CD8-positive, alpha-beta memory T cell (primary cell): Measurements from ENCODE around the gene TMEM18. TPM values are rescaled to one million over a fixed set of nuclear protein-coding genes. Genes with fewer than 3 reads are reported as not detected.

Experiments used
- CTCF ChIA-PET: fragments of 350-600 bp; sonication (Branson Sonifier 250); formaldehyde crosslinking; loops from one replicate; lab custom pipeline; 2021; ENCODE audit warnings: antibody characterized with exemption; lab: Charles Lee
- POLR2A ChIA-PET: fragments of 350-600 bp; sonication (Branson Sonifier 250); formaldehyde crosslinking; loops from one replicate; lab custom pipeline; 2021; ENCODE audit warnings: antibody characterized with exemption; lab: Charles Lee
- DNase-seq, 5 donors: peaks; one replicate each; pipeline versions ENCODE4 v3.0.0 to v3.0.0-alpha.2; 2020 to 2022; ENCODE audit warnings: mixed read lengths in 1 of 5
- H3K27ac ChIP-seq: one replicate; pipeline ENCODE4 v1.7.0; 2013; ENCODE audit warnings: low read depth, mild to moderate bottlenecking, low read length, moderate library complexity
- H3K27me3 ChIP-seq: 2 replicates; pipeline ENCODE4 v1.7.0; 2013; ENCODE audit warnings: low read length, mild to moderate bottlenecking; ENCODE audit not compliant: insufficient read depth, poor library complexity, severe bottlenecking
- H3K36me3 ChIP-seq: 2 replicates; pipeline ENCODE4 v1.7.0; 2013; ENCODE audit warnings: mild to moderate bottlenecking, low read length, moderate library complexity; ENCODE audit not compliant: insufficient read depth
- H3K4me1 ChIP-seq: 2 replicates; pipeline ENCODE4 v1.7.0; 2013; ENCODE audit warnings: mild to moderate bottlenecking, low read length, moderate library complexity; ENCODE audit not compliant: insufficient read depth
- H3K4me3 ChIP-seq: 2 replicates; pipeline ENCODE4 v1.7.0; 2013; ENCODE audit warnings: mild to moderate bottlenecking, low read length
- H3K9me3 ChIP-seq: 2 replicates; pipeline ENCODE4 v1.7.0; 2013; ENCODE audit warnings: mild to moderate bottlenecking, low read length
- H3K27ac Mint-ChIP-seq, 8 donors: one replicate each; pipeline ENCODE4 v1.8.0; 2020 to 2021; ENCODE audit warnings: mixed read lengths in 8 of 8, mild to moderate bottlenecking in 6 of 8, inconsistent platforms in 3 of 8, moderate library complexity in 3 of 8
- H3K27me3 Mint-ChIP-seq, 2 donors: one replicate each; pipeline ENCODE4 v1.8.0; 2020 to 2021; ENCODE audit warnings: mixed read lengths in 2 of 2, mild to moderate bottlenecking in 1 of 2, moderate library complexity in 1 of 2
- H3K36me3 Mint-ChIP-seq, 3 donors: one replicate each; pipeline ENCODE4 v1.8.0; 2020 to 2021; ENCODE audit warnings: mixed read lengths in 3 of 3, inconsistent platforms in 1 of 3, mild to moderate bottlenecking in 1 of 3
- H3K4me1 Mint-ChIP-seq, 3 donors: one replicate each; pipeline ENCODE4 v1.8.0; 2020 to 2021; ENCODE audit warnings: mixed read lengths in 3 of 3, inconsistent platforms in 1 of 3, mild to moderate bottlenecking in 1 of 3
- H3K4me3 Mint-ChIP-seq, 7 donors: one replicate each; pipeline ENCODE4 v1.8.0; 2020 to 2021; ENCODE audit warnings: mixed read lengths in 7 of 7, mild to moderate bottlenecking in 6 of 7, moderate library complexity in 4 of 7, inconsistent platforms in 2 of 7
- H3K9me3 Mint-ChIP-seq, 5 donors: one replicate each; pipeline ENCODE4 v1.8.0; 2020 to 2022; ENCODE audit warnings: mixed read lengths in 5 of 5, mild to moderate bottlenecking in 3 of 5, moderate library complexity in 2 of 5, inconsistent platforms in 1 of 5
- polyA plus RNA-seq: library from polyadenylated mRNA; unstranded; fragments of 300-500 nt; fragmentation: Illumina TruSeq; gene quantifications from one replicate; pipeline ENCODE4 v1.2.3, GENCODE V29; 2021
- total RNA-seq, 2 experiments: library from RNA; stranded (reverse); gene quantifications; one replicate each; pipeline ENCODE4 v1.2.3, GENCODE V29; 2021

Gene TMEM18
- total and polyA plus RNA-seq, 3 experiments from 2014 or later, result 20.7 to 23.3 (median 22.2) TPM

- DNase-seq, result no peak
These were observed 37.5 kb downstream of the TMEM18 start for GRCh38 chr2:639703-640102.

GRCh38 chr2:637804-638203, 39.4 kb downstream of the TMEM18 start:
- H3K4me1 ChIP-seq, result no peaks in the 10 kb centered on the region
- H3K27me3 ChIP-seq, result no peaks in the 10 kb centered on the region
- no peaks in the 10 kb centered on the region for H3K9me3 Mint-ChIP-seq
- H3K27ac ChIP-seq, result no peak overlapping the region
- ChIA-PET CTCF (interaction anchor here (1.3 to 2.7 kb wide), 7 partner anchors 11 to 391 kb away, joined by 3 to 12 read pairs (median 4); no protein-coding TSS in a partner anchor), POLR2A (no interaction called here)
- no peaks in the 10 kb centered on the region for H3K9me3 ChIP-seq
- peaks cover 4 to 21% of the 10 kb centered on the region in 2 donors for H3K27me3 Mint-ChIP-seq
- H3K27ac Mint-ChIP-seq, result peak overlapping the region in 1 of 8 donors; percentile 33
- no peaks in the 10 kb centered on the region for H3K36me3 Mint-ChIP-seq
- peaks cover 3 to 6% (median 5%) of the 10 kb centered on the region in 3 donors for H3K4me1 Mint-ChIP-seq
- peak overlapping the region in 2 of 7 donors; percentile 3 to 4 for H3K4me3 Mint-ChIP-seq
- DNase-seq, result no peak
- no peak overlapping the region for H3K4me3 ChIP-seq
- H3K36me3 ChIP-seq, result no peaks in the 10 kb centered on the region

More at GRCh38 chr2:639703-640102, 37.5 kb downstream of the TMEM18 start:
- Mint-ChIP-seq H3K27ac (no peak overlapping the region), H3K27me3 (peaks cover 8 to 32% of the 10 kb centered on the region in 2 donors), H3K4me3 (no peak overlapping the region), H3K9me3 (no peaks in the 10 kb centered on the region), H3K4me1 (peaks cover 3 to 6% (median 5%) of the 10 kb centered on the region in 3 donors), H3K36me3 (no peaks in the 10 kb centered on the region)
- H3K9me3 ChIP-seq, result no peaks in the 10 kb centered on the region
- no peak overlapping the region for H3K27ac ChIP-seq
- H3K4me1 ChIP-seq, result no peaks in the 10 kb centered on the region
- H3K4me3 ChIP-seq, result no peak overlapping the region
- H3K36me3 ChIP-seq, result no peaks in the 10 kb centered on the region
- POLR2A ChIA-PET, result no interaction called here
- H3K27me3 ChIP-seq, result no peaks in the 10 kb centered on the region
- CTCF ChIA-PET, result no interaction called here

- Histone ChIP-seq H3K4me3 (no peak overlapping the region), H3K4me1 (no peaks in the 10 kb centered on the region), H3K36me3 (no peaks in the 10 kb centered on the region), H3K27me3 (no peaks in the 10 kb centered on the region), H3K9me3 (no peaks in the 10 kb centered on the region), H3K27ac (no peak overlapping the region)
- peaks cover 4 to 16% of the 10 kb centered on the region in 2 donors for H3K27me3 Mint-ChIP-seq
- peaks cover 3 to 6% (median 5%) of the 10 kb centered on the region in 3 donors for H3K4me1 Mint-ChIP-seq
- ChIA-PET POLR2A (no interaction called here), CTCF (interaction anchor here (0.9 to 2.7 kb wide), 9 partner anchors 8 to 393 kb away, joined by 3 to 12 read pairs (median 4); no protein-coding TSS in a partner anchor)
- no peak overlapping the region for H3K27ac Mint-ChIP-seq
- no peaks in the 10 kb centered on the region for H3K9me3 Mint-ChIP-seq
- DNase-seq, result no peak
- no peaks in the 10 kb centered on the region for H3K36me3 Mint-ChIP-seq
- H3K4me3 Mint-ChIP-seq, result peak overlapping the region in 4 of 7 donors; percentile 21 to 86 (median 66)
These were observed 39.8 kb downstream of the TMEM18 start for GRCh38 chr2:637406-637776.

- Histone ChIP-seq H3K36me3 (no peaks in the 10 kb centered on the region), H3K27me3 (no peaks in the 10 kb centered on the region), H3K27ac (no peak overlapping the region), H3K9me3 (no peaks in the 10 kb centered on the region), H3K4me3 (peak overlapping the region; percentile 64), H3K4me1 (no peaks in the 10 kb centered on the region)
- Mint-ChIP-seq H3K36me3 (no peaks in the 10 kb centered on the region), H3K4me3 (peak overlapping the region; percentile 49 to 87 (median 80)), H3K27me3 (peaks cover 4 to 16% of the 10 kb centered on the region in 2 donors), H3K9me3 (no peaks in the 10 kb centered on the region), H3K27ac (peak overlapping the region in 3 of 8 donors; percentile 47 to 85 (median 71)), H3K4me1 (peaks cover 3 to 6% (median 5%) of the 10 kb centered on the region in 3 donors)
- ChIA-PET POLR2A (no interaction called here), CTCF (interaction anchor here (0.6 to 2.7 kb wide), 13 partner anchors 9 to 452 kb away, joined by 3 to 21 read pairs (median 3); no protein-coding TSS in a partner anchor)
- peak; percentile 37 to 60 (median 49) for DNase-seq
These were observed 40.4 kb downstream of the TMEM18 start for GRCh38 chr2:636641-637405.

- POLR2A ChIA-PET, result no interaction called here
- H3K4me3 Mint-ChIP-seq, result peak overlapping the region in 4 of 7 donors; percentile 38 to 84 (median 60)
- no peak overlapping the region for H3K27ac ChIP-seq
- no peak overlapping the region for H3K27ac Mint-ChIP-seq
- no peaks in the 10 kb centered on the region for H3K9me3 Mint-ChIP-seq
- no peaks in the 10 kb centered on the region for H3K9me3 ChIP-seq
- peaks cover 3 to 6% (median 5%) of the 10 kb centered on the region in 3 donors for H3K4me1 Mint-ChIP-seq
- H3K4me3 ChIP-seq, result peak overlapping the region; percentile 64
- peaks cover 1 to 12% of the 10 kb centered on the region in 2 donors for H3K27me3 Mint-ChIP-seq
- no peaks in the 10 kb centered on the region for H3K4me1 ChIP-seq
- H3K36me3 ChIP-seq, result no peaks in the 10 kb centered on the region
- CTCF ChIA-PET, result interaction anchor here (0.6 to 2.7 kb wide), 16 partner anchors 9 to 617 kb away, joined by 3 to 21 read pairs (median 3); no protein-coding TSS in a partner anchor
- no peak for DNase-seq
- H3K36me3 Mint-ChIP-seq, result no peaks in the 10 kb centered on the region
- no peaks in the 10 kb centered on the region for H3K27me3 ChIP-seq
These were observed 41.3 kb downstream of the TMEM18 start for GRCh38 chr2:635687-636621.

- H3K4me3 ChIP-seq, result no peak overlapping the region
- ChIA-PET CTCF (interaction anchor here (1.0 to 2.2 kb wide), 4 partner anchors 10 to 616 kb away, joined by 3 to 21 read pairs (median 3); no protein-coding TSS in a partner anchor), POLR2A (no interaction called here)
These were observed 42.4 kb downstream of the TMEM18 start for GRCh38 chr2:634636-635388.

GRCh38 chr2:634041-634440, 43.2 kb downstream of the TMEM18 start:
- H3K27ac ChIP-seq, result no peak overlapping the region
- no peaks in the 10 kb centered on the region for H3K9me3 Mint-ChIP-seq
- CTCF ChIA-PET, result no interaction called here
- H3K4me3 ChIP-seq, result no peak overlapping the region
- H3K9me3 ChIP-seq, result no peaks in the 10 kb centered on the region
- no peak overlapping the region for H3K4me3 Mint-ChIP-seq
- H3K4me1 ChIP-seq, result no peaks in the 10 kb centered on the region
- H3K36me3 ChIP-seq, result no peaks in the 10 kb centered on the region
- H3K36me3 Mint-ChIP-seq, result no peaks in the 10 kb centered on the region
- H3K27me3 ChIP-seq, result no peaks in the 10 kb centered on the region
- no peak for DNase-seq
- POLR2A ChIA-PET, result no interaction called here
- peaks cover 1 to 12% of the 10 kb centered on the region in 2 donors for H3K27me3 Mint-ChIP-seq
- H3K27ac Mint-ChIP-seq, result peak overlapping the region in 1 of 8 donors; percentile 44
- peaks cover 3 to 6% (median 5%) of the 10 kb centered on the region in 3 donors for H3K4me1 Mint-ChIP-seq

More at GRCh38 chr2:634636-635388, 42.4 kb downstream of the TMEM18 start:
- no peaks in the 10 kb centered on the region for H3K27me3 ChIP-seq
- H3K9me3 Mint-ChIP-seq, result no peaks in the 10 kb centered on the region
- no peaks in the 10 kb centered on the region for H3K36me3 Mint-ChIP-seq
- no peaks in the 10 kb centered on the region for H3K36me3 ChIP-seq
- peaks cover 1 to 12% of the 10 kb centered on the region in 2 donors for H3K27me3 Mint-ChIP-seq
- peak overlapping the region in 2 of 7 donors; percentile 25 to 51 for H3K4me3 Mint-ChIP-seq
- peaks cover 3 to 6% (median 5%) of the 10 kb centered on the region in 3 donors for H3K4me1 Mint-ChIP-seq
- DNase-seq, result no peak
- H3K4me1 ChIP-seq, result no peaks in the 10 kb centered on the region
- no peak overlapping the region for H3K27ac ChIP-seq
- H3K9me3 ChIP-seq, result no peaks in the 10 kb centered on the region
- H3K27ac Mint-ChIP-seq, result peak overlapping the region in 1 of 8 donors; percentile 16
